OCI-M2 (cell line): Measurements from ENCODE around the gene DEFB131B.
"Not testable (repeated sequence)": the region's sequence is repeated elsewhere in the genome, so short reads cannot be mapped to it uniquely, and the experiment has no call there.

Source experiments
- DNase-seq: peaks from one replicate; lab custom pipeline; 2025; ENCODE audit not compliant: unreplicated experiment; lab: John Stamatoyannopoulos, UW

Gene DEFB131B, protein sequence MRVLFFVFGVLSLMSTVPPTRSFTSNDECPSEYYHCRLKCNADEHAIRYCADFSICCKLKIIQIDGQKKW

GRCh38 chr11:71878059-71878458, at the start of gene DEFB131B:
Gene DEFB131B (plus strand): TSS chr11:71878453. CDS start chr11:71878453, 0 bp downstream.
- DNase-seq, result not testable (repeated sequence)

DNA sequence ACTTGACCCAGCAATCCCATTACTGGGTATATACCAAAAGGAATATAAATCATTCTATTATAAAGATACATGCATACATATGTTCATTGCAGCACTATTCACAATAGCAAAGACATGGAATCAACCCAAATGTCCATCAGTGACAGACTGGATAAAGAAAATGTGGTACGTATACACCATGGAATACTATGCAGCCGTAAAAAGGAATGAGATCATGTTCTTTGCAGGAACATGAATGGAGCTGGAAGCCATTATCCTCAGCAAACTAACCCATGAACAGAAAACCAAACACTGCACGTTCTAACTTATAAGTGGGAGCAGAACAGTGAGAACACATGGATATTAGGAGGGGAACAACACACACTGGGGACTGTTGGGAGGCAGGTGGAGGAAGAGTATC, 49.0 kb upstream of the DEFB131B start:
- not testable (repeated sequence) for DNase-seq

- DNase-seq, result not testable (repeated sequence)
These were observed 48.6 kb upstream of the DEFB131B start for GRCh38 chr11:71829686-71830085.

GRCh38 chr11:71832811-71833210, 45.4 kb upstream of the DEFB131B start, which contains the start of gene DEFB108B:
Gene DEFB108B (plus strand): TSS chr11:71833200. CDS start chr11:71833200, 0 bp downstream.
- DNase-seq, result not testable (repeated sequence)

DNA sequence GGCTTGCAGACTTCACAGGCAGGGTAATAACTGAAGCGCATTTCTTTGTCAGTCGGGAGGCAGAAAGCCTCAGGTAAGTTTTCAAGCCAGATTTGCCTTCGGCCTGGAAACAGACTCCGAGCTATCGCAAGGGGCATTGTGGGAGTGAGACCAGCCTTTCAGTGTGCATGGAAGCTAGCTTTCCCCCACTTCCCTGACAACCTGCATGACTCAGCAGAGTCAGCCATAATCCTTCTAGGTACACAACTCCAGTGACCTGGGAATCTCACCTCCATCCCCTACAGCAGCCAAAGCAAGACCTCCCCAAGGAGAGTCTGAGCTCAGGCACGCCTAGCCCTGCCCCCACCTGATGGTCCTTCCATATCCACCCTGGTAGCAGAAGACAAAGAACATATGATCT, 35.5 kb upstream of the DEFB131B start:
- DNase-seq, result not testable (repeated sequence)

DNA sequence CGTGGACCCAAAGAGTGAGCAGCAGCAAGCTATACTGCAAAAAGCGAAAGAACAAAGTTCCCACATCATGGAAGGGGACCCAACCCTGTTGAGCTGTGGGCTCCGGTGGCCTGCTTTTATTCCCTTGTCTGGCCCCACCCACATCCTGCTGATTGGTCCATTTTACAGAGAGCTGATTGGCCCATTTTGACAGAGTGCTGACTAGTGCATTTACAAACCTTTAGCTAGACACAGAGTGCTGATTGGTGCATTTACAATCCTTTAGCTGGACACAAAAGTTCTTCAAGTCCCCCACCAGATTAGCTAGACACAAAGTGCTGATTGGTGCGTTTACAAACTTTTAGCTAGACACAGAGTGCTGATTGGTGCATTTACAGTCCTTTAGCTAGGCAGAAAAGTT, 34.9 kb upstream of the DEFB131B start:
- not testable (repeated sequence) for DNase-seq

DNA sequence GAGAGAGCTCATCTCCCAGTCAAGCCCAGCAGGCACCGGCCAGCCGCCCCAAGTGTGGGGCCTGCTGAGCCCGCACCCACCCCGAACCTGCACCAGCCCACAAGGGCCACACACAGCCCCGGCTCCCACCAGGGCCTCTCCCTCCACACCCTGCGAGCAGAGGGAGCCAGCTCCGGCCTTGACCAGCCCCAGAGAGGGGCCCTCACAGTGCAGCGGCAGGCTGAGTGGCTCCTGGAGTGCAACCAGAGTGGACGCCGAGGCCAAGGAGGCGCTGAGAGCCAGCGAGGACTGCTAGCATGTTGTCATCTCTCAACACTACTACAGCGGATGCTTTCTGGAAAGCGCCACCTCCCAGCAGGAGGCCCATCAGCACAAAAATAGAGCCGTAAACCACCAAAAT, 34.4 kb upstream of the DEFB131B start:
- no peak for DNase-seq

DNA sequence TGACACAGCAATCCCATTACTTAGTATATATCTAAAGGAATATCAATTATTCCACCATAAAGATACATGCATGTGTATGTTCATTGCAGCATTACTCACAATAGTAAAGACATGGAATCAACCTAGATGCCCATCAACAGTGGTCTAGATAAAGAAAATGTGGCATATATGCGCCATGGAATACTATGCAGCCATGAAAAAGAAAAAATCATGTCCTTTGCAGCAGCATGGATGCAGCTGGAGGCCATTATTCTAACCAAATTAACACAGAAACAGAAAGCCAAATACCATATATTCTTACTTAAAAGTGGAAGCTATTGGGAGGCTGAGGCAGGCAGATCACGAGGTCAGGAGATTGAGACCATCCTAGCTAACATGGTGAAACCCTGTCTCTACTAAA, 24.4 kb upstream of the DEFB131B start:
- DNase-seq, result not testable (repeated sequence)

DNA sequence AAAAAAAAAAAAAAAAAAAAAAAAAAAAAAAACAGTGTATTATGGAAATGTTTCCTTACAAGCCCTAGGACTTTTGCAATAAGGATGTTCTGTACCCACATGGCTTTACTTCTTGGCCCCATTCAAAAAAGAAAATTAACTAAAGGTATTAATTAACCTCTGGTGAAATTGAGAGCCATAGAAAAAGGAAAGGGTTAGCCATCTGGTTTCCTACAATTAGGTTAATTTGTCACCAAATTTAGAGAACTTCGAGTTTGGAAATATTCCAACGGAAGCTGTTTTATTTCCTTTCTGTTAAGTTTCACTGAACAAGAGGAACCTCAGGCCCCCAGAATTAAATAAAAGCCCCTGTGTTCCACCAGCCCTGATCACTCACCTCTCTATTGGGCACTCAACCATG, 22.4 kb upstream of the DEFB131B start:
- DNase-seq, result not testable (repeated sequence)

DNA sequence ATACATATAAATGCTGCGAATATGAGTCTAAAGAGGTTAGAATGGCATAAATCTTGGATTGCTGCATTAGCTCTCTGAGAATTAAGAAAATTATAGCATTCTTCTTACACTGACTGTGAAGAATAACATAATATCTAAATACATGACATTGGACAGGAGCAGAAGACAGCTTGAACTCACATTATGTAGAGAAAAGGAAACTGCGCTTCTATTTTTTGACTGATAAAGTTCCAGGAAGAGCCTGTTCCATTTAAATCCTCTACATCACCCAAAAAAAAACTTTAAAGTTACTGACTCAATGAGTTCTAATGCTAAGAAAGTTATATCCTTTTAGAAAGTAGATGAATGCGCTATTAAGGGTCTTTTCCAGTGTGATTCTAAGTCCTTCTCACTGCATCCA, 17.4 kb upstream of the DEFB131B start:
- not testable (repeated sequence) for DNase-seq

DNA sequence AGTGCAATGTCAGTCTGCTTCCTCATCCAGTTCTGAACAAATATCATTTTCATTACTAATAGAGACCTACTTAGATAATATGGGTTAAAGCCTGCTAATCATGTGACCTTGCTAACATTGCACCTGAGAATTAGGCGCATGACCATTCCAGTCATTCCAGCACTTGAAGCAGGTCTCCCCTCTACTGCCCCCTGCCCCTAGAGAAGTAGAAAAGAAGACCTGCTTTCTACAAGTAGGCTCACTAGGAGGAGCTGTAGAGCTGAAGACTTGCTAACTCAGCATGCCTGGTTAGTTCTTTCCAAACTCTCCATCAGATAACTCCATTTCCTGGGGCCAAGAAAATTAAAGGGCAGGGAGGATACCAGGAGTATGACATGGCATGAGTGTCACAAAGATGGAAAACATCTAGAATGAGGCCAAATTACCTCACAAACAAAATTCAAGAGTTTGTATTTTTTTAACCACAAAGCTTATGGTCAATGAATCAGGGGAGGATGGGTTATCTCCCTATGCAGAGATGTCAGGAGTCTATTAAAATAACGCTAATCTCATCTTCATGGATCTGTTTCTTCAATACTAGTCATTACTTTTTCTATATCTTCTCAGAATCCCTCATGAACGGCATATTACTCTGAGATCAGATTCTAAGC, 14.2 kb upstream of the DEFB131B start:
- peak; percentile 22 for DNase-seq

GRCh38 chr11:71867209-71867608, 11.0 kb upstream of the DEFB131B start:
- DNase-seq, result not testable (repeated sequence)

- DNase-seq, result not testable (repeated sequence)
These were observed 8.3 kb upstream of the DEFB131B start for GRCh38 chr11:71869931-71870330.

DNA sequence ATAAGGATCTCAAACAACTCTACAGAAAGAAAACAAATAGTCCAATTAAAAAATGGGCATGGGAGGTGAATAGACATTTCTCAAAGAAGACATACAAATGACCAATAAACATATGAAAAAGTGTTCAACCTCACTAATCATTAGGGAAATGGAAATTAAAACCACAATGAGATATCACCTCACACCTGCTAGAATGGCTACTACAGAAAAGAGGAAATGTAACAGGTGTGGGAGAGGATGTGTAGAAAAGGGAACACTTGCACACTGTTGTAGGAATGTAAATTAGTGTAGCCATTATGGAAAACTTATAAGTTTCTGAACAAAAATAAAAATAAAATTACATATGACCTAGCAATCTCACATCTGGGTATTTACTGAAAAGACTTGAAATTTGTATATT, 7.6 kb upstream of the DEFB131B start:
- not testable (repeated sequence) for DNase-seq

DNA sequence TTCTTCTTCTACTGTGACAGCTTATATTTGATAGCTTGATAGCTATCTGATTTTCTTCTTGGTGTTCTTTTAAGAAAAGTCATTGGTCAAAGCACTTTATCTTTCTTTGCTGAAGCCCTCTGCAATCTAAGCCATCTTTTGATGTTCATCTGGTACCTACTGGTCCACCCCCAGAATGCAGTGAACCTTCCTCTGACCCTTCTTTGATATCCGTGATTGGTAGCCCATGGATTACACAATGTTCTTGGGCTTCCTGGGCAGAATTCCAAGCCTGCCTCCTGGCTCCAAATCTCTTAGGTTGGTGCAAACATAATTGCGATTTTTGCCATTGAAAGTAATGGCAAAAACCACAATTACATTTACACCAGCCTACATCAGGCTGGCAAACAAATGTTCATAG, 2.0 kb upstream of the DEFB131B start:
- DNase-seq, result not testable (repeated sequence)

DNA sequence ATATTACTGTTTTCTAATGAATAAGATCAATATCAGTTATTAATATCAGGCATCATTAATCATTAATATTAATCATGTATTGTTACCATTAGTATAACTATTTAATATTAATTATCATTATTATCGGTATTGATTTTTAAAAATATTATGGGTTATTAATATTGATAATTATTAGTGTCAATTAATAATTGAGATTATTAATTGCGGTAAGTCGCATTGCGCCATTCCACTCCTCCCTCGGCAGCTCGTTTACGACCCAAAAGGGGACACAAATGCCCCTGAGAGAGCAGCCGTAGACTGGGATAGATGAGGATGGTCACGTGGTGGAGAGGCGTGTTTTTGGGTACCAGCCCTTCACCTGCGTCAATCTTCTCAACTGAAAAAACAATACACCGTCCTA, 7.6 kb downstream of the DEFB131B start:
- DNase-seq, result not testable (repeated sequence)

GRCh38 chr11:71888335-71889010, 10.2 kb downstream of the DEFB131B start:
- DNase-seq, result not testable (repeated sequence)

DNA sequence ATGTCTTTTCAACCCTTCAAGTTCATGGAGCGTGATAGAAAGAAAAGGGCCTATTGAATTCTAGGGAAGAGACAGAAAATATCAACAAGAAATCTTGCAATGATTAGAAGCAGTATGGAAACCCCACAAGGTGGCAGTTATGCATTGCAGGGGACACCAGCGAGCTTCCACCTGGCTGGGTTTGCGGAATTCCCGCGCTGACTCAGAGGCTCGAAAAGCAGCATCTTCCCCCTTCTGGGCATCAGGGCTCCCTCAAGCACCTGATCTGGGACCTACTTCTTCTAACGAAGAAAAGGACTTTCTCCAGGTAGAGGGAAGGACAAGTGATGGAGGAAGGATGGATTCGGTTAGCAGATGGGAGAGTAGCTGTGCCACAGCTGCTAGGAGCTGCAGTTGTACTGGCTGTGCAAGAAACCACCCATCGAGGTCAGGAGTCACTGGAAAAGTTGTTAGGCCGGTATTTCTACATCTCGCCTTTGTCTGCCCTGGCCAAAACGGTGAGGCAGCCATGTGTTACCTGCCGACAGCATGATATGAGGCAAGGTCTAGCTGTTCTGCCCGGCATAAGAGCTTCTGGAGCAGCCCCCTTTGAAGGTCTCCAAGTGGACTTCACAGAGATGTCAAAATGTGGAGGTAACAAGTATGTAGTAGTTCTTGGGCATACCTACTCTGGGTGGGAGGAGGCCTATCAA, 11.1 kb downstream of the DEFB131B start:
- DNase-seq, result not testable (repeated sequence)

- no peak for DNase-seq
These were observed 17.7 kb downstream of the DEFB131B start for GRCh38 chr11:71895961-71896360.

- not testable (repeated sequence) for DNase-seq
These were observed 22.9 kb downstream of the DEFB131B start for GRCh38 chr11:71901137-71901536.

- DNase-seq, result no peak
These were observed 30.0 kb downstream of the DEFB131B start for GRCh38 chr11:71908218-71908617.

GRCh38 chr11:71910775-71911174, 32.5 kb downstream of the DEFB131B start:
- not testable (repeated sequence) for DNase-seq
